Glomerular endothelial cell (primary cell): ENCODE measurements around the gene GABBR2. TPM values are rescaled to one million over a fixed set of nuclear protein-coding genes. Genes with fewer than 3 reads are reported as not detected.

Source experiments
- DNase-seq: peaks from one replicate; pipeline ENCODE4 v3.0.0-alpha.2; 2011; ENCODE audit warnings: low read depth, low spot score; ENCODE audit errors: extremely low read depth
- total RNA-seq: library from RNA; depleted of rRNA; stranded (reverse); fragments of >200 nt; gene quantifications from 2 replicates; pipeline ENCODE4 v1.2.3, GENCODE V29; 2015

The GABBR2 gene
- total RNA-seq, 1 donor from 2014 or later = 3.3 TPM

DNA sequence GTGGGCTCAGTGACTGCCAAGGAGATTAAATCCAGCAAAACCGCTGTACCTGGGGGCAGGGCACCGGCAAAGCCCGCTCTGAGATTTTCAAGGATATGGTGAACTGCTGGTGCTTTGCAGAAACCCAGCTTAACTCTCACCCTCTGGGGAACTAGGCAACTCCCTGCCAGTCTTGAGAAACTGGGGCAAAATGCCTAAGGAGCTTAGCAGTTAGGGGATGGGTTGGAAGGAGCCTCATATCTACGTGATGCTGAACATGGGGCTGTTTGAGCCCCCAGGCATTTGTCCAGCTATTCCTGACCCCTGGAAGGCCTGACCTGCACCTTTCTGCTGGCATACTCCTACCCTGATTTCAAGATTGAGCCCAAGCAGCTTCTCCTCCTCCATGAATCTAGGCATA is 344.6 kb downstream of the GABBR2 start:
- DNase-seq = no peak

DNA sequence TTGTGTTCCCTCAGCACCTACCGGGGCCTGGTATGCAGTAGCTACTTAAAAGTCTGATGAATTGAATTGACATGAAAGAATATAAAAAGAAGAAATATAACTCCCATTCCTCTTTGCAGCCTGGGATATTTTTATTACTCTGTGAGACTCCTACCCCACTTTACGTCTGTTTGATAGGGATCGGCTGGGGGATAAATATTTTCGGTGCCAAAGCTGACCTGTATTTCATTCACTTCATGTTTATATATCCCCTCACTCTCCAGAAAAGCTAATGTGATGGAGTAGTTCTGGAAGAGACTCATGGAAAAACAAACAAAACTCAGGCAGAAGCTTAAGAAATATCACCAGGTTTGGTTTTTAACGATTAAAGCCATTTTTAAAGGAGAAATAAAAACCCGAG is 345.1 kb downstream of the GABBR2 start:
- DNase-seq = no peak

DNA sequence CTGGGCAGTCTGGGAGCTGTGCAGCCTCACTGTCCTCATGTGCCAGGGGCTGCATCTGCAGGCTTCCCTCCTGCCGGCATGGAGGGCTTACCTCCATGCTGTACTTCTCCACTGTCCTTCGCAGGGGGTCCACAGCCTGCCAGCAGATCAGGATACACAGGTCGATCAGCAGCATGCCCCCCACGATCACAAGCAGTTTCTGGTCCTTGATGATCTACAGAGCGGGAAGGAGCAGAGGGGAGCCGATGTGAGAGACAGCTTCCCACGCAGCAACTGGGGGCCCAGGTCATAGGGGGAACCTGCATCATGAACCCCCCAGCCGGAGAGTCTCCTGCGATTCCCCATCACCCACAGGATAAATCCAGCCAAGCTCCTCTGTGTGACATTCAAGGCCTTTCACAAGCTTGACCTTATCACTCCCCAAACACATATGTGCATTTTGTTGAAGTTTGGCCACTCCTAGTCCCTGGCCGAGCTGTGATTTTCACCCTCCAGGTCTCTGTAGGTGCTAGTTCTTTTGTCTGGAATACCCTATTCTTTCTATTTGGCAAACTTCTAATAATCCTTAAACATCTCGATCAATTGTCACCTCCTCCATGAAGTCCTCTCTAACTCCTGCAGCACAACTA is 346.0 kb downstream of the GABBR2 start:
- DNase-seq = no peak

DNA sequence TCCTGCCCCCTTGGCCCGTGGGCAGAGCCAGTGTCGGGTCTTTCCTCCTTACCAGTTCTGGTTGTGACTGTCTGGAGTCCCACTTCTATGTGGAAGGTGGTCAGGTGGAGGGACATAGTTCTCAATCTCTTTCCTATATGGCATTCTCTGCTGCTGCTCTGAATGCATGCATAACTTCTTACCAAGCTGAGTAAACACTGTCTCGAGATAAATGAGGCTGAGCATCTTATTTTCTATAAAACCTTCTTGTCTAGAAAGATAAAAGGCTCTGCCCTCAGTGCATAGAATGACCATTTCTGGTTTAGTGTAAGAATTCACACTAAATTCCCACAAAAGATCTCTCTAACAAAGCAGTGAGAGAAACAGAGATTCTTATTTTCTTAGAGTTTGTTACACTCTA is 347.1 kb downstream of the GABBR2 start:
- DNase-seq = no peak

DNA sequence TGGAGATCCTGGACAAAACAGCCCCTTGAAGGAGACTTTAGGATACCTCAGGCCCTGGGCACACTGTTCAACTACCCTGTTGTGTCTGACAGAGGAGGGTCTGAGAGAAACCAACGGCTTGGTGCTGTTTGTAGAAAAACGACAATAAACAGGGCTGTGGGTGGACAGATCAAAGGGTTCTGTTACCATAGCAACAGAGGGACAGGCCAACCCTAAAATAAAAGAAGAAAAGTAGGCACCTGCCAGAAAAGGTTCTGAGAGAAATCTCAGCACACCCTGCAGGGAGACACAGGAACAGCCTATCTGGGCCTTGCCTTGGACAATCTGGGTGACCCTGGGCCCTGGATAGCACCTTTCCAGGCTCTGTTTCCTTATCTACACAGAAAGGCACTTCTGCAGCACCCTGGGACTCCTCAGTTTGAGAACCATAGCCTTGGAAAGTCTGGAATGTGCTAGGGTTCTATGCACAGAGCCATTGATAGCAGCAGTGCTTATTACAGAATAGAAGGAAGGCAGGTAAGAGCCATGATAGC is 348.5 kb downstream of the GABBR2 start:
- DNase-seq = no peak

DNA sequence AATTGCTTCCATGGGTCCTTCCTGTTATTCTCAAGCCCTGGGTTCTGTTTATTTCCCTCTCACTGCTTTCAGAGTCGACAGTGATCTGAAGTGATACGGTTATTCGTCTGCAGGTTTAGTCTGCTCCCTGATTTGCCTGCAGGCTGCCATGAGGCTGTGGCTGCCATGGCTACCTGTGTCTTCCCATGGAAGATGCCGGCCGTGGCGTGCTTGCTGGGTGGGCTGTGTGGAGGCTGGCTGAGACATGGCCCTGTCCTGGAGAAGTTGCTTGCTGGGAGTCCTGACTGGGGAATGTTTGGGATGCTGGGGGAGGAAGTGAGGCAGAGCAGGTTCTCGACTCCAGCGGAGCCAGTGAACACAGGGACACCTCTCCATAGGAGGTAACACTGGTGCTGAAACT is 349.2 kb downstream of the GABBR2 start:
- DNase-seq = no peak

DNA sequence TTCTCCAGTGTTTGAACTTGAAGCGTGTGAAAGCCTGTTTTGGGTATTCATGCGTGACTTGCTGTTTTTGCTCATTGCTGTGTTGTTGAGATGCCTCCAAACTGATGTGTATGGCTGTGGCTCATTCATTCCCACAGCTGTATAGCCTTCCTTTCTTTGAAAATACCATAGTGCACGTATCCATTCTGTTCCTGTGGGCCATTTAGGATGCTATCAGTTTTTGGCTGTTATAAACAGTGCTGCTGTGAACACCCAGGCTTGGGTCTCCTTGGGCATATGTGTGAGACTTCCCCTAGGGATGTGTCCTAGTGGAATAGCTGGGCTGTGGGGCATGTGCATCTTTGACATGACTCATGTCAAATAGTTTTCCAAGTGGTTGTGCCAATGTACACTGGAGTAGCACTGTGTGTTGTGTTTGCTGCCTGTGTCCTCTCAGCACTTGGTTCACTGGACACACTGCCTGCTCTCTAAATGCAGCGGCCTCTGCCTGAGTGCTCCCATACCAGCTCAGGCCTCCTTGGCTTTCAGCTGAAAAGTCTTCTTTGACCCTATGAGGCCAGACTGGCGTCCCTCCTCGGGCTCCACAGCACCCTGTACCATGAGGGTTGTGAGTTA is 350.7 kb downstream of the GABBR2 start:
- DNase-seq = no peak

DNA sequence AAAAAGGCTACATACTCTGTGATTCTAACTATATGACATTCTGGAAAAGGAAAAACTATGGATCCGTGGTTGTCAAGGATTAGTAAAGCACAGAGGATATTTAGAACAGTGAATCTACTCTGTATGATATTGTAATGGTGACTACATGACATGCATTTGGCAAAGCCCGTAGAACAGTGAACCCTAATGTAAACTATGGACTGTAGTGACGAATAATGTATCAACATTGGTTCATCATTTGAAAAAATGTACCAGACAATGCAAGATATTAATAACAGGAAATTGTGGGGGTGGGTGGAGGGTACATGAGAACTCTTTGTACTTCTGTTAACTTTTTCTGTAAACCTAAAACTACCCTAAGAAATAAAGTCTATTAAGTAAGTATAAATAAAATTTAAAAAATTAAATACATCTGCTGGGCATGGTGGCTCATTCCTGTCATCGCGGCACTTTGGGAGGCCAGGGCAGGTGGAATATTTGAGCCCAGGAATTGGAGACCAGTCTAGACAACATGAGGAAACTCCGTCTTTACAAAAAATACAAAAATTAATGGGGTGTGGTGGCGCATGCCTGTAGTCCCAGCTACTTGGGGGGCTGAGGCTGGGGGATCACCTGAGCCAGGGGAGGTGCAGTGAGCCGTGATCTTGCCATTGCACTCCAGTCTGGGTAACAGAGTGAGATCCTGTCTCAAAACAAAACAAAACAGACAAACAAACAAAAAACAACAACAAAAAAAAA is 351.6 kb downstream of the GABBR2 start:
- DNase-seq = no peak

DNA sequence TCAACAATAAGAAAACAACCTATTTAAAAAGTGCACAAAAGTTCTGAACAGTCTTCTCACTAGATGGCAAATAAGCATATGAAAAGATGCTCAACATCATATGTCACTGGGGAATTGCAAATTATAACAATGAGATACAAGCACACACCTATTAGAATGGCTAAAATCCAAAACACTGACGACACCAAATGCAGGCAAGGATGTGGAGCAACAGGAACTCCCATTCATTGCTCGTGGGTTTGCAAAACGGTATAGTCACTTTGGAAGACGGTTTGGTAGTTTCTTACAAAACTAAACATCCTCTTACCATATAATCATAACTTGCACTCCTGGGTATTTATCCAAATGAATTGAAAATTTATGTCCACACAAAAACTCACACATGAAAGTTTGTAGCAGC is 352.4 kb downstream of the GABBR2 start:
- no peak for DNase-seq

DNA sequence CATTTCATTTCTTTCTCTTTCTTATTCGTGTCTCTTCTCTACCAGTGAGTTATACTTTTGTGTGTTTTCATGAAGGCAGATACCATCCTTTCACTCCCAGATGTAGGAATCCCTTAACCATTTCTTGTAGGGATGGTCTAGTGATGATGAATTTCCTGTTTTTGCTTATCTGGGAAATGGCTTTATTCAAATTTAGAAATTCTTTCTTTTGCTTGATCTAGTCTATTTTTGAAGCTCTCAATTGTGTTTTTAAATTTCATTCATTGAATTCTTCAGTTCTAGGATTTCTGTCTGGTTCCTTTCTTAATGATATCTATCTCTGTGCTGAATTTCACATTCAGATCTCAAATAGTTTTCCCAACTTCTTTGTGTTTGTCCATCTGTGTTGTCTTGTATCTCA is 357.4 kb downstream of the GABBR2 start:
- no peak for DNase-seq

DNA sequence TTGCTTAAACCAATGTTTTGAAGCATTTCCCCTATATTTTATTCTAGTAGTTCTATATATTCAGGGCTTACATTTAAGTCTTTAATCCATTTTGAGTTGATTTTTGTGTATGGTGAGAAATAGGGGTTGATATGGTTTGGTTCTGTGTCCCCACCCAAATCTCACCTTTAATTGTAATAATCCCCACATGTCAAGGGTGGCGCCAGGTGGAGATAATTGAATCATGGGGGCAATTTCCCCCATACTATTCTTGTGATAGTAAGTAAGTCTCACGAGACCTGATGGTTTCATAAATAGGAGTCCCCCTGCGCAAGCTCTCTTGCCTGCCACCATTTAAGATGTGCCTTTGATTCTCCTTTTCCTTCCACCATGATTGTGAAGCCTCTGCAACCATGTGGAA is 361.1 kb downstream of the GABBR2 start:
- no peak for DNase-seq

DNA sequence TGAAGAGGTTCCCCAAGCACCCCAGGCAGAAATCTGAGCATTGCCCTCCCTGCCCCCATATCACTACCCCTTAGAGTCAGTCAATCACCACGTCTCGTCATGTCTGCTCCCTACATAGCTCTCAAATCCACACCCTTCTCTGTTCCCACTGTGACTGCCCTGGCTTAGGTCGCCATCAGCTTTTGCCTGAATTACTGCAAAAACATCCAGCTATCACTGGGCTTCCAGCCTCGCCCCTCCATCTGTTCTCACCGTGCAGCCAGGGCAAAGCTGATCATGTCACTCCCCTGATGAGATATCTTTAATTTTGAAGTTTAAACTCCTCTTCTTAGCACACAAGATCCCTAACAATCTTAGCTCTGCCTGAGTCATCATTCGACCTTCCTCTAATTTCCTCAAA is 363.7 kb downstream of the GABBR2 start:
- no peak for DNase-seq

DNA sequence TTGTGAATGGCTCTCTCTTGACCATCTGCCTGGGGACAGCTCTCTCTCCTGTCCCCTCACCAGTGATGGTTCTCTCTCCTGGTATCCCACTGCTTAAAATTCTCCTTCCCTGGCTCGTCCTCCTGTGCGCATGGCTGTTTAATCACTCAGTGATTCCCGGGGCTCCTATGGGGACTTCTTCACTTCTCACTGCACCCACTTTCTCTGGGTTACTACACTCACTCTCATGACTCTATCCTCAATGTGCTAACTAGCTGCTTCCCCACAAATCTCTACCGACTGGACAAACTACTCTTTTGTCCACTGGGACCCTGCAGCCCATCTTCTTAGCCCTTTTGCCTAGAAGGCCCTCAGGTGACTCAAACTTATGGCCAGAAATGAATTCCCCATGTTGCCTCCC is 364.2 kb downstream of the GABBR2 start:
- no peak for DNase-seq

DNA sequence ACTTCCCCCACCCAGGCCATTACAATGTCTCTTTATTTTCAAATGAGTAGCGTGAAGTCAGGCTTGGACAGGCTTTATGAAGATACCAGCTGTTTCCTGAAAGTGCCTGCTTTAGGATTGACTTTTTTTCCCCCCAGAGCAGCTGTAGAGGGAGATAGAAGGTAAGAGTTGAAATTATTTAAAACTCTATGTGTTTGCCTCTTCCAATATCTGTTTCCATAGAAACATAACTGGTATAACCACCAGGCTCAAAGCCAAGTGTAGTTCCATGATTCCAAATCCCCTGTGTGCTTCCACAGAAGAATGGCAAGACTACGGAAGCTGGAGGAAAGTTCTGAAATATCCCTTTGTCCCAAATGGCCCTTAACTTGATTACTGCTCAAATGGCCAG is 365.9 kb downstream of the GABBR2 start:
- DNase-seq = no peak

DNA sequence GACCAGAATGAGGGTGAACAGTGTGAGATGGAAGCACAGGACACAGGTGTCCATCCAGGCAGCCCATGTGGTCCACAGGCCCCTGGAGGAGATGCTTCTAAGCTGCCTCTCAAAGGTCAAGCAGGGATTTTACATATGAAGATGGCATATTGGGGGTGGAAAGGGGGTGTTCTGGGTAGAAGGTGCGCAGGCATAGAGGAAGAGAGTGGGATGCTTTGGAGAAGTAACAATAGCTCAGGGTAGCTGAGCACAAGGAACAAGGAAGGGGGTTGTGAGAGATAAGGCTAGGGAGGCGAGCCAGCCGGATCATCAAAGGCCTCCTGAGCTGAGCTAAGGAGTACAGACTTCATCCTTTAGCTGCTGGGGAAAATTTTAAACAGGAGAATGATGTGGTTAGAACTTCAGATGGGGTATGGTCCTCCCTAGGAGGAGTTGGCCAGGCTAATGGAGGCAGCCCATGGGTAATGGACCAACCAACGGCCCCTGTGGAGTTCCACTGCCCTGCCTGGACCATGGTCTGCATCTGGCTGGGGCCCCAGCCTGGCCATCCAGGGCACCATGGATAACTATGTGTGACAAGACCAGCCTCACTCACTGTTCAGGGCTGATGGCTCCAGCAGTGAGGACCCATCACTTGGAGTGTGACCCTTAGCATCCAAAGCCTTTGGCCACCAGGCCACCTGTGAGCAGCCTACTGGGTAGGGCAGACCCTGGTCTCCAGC is 366.5 kb downstream of the GABBR2 start:
- DNase-seq = no peak

DNA sequence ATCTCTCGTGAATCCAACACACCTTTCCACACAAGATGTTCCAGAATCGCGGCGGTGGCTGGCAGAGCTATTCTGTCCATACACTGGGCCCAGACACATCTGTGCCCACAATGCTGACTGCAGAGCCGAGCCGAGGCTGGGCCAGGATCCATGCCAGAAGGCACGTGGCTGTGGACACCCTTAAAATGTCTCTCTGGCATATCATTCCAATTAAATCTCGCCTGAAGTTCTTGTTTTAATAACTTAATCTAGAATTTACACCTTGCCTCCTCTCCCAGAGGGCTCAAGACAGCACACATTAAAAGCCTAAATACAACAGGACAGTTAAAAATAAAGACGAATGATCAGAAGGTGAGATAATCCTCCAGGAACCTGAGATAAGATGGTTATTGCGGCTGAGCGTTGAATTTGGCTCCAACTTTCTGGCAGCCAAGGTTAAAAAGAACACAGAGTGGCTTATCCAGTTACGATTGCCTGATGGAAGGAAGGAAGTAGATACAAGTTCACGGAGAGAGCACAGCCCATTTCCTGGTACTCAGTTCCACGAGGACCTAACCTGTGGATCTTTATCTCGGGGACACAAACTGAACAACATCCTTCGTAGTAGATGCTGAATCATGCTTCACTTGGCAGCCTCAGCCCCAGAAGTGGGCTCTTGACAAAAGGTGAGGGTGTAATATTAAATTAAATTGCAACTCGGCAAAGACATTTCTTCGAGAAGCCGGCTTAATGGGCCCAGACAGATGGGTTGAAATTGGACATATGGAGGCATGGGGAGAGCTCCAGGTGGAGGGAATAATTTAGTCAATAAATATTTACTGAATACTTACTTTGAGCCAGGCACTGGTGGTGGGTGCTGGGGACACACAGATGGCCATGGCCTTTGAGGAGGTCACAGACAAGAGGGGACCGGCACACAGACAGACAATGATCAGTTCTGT is 367.3 kb downstream of the GABBR2 start:
- DNase-seq = no peak

DNA sequence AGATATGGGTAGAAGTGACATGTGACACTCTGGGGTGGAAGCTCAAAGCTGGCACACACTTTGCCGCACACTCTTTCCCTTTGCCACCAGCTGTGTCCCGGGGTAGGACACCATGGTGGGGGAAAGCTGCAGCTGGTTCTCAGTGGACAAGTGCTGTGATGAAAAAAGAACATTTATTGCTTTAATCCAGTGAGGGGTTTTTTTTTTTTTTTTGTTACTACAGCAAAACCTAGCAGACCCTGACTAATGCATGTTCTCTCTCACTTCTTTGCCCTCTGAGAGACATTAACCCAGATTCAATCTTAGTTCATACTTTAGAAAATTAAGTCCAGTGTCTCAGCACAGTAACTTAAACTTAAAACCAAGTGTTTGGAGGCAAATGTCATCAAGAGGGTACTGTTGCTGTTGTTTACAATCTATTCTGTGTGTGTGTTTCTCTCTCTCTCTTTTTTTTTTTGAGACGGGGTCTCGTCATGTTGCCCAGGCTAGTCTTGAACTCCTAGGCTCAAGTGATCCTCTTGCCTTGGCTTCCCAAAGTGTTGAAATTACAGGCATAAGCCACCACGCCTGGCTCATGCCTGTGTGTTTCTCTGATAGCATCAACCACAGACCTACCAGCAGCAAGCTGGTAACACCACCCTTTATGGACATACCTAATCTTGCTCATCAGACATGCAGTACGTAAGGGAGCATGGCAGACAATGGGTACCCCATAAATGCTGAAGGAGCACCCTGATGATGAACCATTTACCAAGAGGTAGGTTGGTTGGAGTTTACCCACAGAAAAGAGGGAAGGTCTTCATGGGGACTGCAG is 368.5 kb downstream of the GABBR2 start:
- no peak for DNase-seq

DNA sequence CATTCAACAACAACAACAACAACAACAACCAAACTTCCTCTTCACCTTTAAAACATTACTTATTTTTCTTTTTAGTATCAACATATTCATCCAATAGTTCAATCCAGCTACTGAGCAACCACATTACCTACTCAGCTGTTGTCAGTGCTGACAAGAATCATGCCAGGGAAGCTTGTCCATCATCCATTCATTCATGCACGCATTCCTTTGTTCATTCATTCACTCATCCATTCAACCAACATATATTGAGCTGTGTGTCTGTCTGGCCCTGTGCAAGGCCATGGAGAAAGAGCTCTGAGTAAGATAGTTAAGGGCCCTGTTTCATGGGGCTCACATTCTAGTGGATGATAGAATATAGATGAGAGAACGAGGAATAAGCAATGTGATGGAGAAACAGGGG is 373.1 kb downstream of the GABBR2 start:
- no peak for DNase-seq

DNA sequence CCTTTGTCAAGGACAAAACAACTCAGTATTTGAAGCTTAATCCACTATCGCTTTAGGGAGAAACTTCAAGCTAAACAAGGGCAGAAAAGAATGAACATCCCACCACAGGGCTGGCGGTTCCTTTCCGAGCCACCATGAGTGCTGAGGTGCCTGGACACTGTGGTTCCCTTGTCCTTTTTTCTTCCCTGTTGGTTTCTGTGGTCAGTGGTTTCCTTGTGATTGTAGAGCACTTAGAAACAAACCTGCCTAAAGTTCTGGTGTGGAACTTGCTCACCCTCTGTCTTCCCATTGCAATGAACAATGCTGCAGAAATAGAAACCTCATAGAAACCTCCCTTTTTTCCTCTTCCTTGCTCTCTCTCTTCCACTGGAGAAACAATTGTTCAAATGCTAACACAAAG is 373.9 kb downstream of the GABBR2 start:
- no peak for DNase-seq
